ENCODE measurements around the gene STRN3.
A peak's percentile ranks its signal among the peaks of the same experiment; 100 is the strongest.
"Not testable (repeated sequence)": the region's sequence is repeated elsewhere in the genome, so short reads cannot be mapped to it uniquely, and the experiment has no call there.

The STRN3 gene

GRCh38 chr14:30999038-30999773, 27.0 kb downstream of the STRN3 start:
- DNase-seq: no peak

- no peak for DNase-seq
Measured at GRCh38 chr14:30998100-30998706, 28.0 kb downstream of the STRN3 start.

- DNase-seq: no peak
Measured at GRCh38 chr14:30996892-30997659, 29.1 kb downstream of the STRN3 start.

- DNase-seq: no peak
Measured at GRCh38 chr14:30995689-30996088, 30.5 kb downstream of the STRN3 start.

- no peak for DNase-seq
Measured at GRCh38 chr14:30994681-30995620, 31.2 kb downstream of the STRN3 start.

GRCh38 chr14:30993071-30993470, 33.1 kb downstream of the STRN3 start:
- no peak for DNase-seq

GRCh38 chr14:30991408-30991807, 34.8 kb downstream of the STRN3 start:
- no peak for DNase-seq

GRCh38 chr14:30990770-30991169, 35.4 kb downstream of the STRN3 start:
- no peak for DNase-seq

- DNase-seq: no peak
Measured at GRCh38 chr14:30988509-30988908, 37.7 kb downstream of the STRN3 start.

- DNase-seq: no peak
Measured at GRCh38 chr14:30985796-30986195, 40.4 kb downstream of the STRN3 start.

GRCh38 chr14:30983858-30984257, 42.3 kb downstream of the STRN3 start:
- DNase-seq: no peak

- DNase-seq: no peak
Measured at GRCh38 chr14:30982533-30982932, 43.6 kb downstream of the STRN3 start.

GRCh38 chr14:30980980-30981379, 45.2 kb downstream of the STRN3 start:
- no peak for DNase-seq

- DNase-seq: peak; percentile 18
Measured at GRCh38 chr14:30980106-30980704, 46.0 kb downstream of the STRN3 start.

GRCh38 chr14:30977752-30978151, 48.4 kb downstream of the STRN3 start:
- DNase-seq: no peak

- no peak for DNase-seq
Measured at GRCh38 chr14:30974628-30975027, 51.6 kb downstream of the STRN3 start.

GRCh38 chr14:30972882-30973582, 53.1 kb downstream of the STRN3 start:
- DNase-seq: no peak

GRCh38 chr14:30972036-30972732, 54.0 kb downstream of the STRN3 start:
- not testable (repeated sequence) for DNase-seq

GRCh38 chr14:30971586-30971985, 54.6 kb downstream of the STRN3 start:
- DNase-seq: no peak

- DNase-seq: not testable (repeated sequence)
Measured at GRCh38 chr14:30969796-30970195, 56.4 kb downstream of the STRN3 start.
